ENCODE data around the gene RETREG1.

RETREG1 gene

GRCh38 chr5:16564248-16564867 is 52.4 kb downstream of the RETREG1 start:
- no peak overlapping the region for H2AK5ac ChIP-seq (ENCODE audit: low read length)
- H3K23ac ChIP-seq (ENCODE audit: low read length): no peak overlapping the region
- no CpG with 5 or more reads among the region's 5 CpGs for WGBS (ENCODE audit: extremely low coverage, insufficient coverage, low lambda C conversion rate)
- no peak overlapping the region for H2BK5ac ChIP-seq (ENCODE audit: low read length)
- H3K36me3 ChIP-seq (ENCODE audit: control insufficient read depth, insufficient read depth, low read length): no peaks in the 10 kb centered on the region
- H3K9ac ChIP-seq (ENCODE audit: low read length): no peak overlapping the region
- no peak overlapping the region for H3K18ac ChIP-seq (ENCODE audit: low read length)
- no peak overlapping the region for H4K5ac ChIP-seq (ENCODE audit: low read length)
- H4K8ac ChIP-seq (ENCODE audit: low read depth, low read length): no peak overlapping the region
- no peak overlapping the region for H3K27ac ChIP-seq (ENCODE audit: low read depth, low read length)
- H3K56ac ChIP-seq (ENCODE audit: low read length): no peak overlapping the region
- no peaks in the 10 kb centered on the region for H3K4me1 ChIP-seq (ENCODE audit: control insufficient read depth, low read depth, low read length)
- H3K27me3 ChIP-seq (ENCODE audit: insufficient read depth, low read length, poor library complexity): no peaks in the 10 kb centered on the region
- no peak overlapping the region for H3K4me2 ChIP-seq (ENCODE audit: low read length)
- H2BK15ac ChIP-seq (replicated peaks; ENCODE audit: low read depth): no peak overlapping the region
- H3K79me2 ChIP-seq (ENCODE audit: control insufficient read depth, insufficient read depth, low read length): no peaks in the 10 kb centered on the region
- H3K4me3 ChIP-seq (ENCODE audit: low read length): no peak overlapping the region
- DNase-seq: no peak
- H3K79me1 ChIP-seq (ENCODE audit: low read length): no peaks in the 10 kb centered on the region
- no peak overlapping the region for H2BK120ac ChIP-seq (ENCODE audit: low read depth, low read length)
- H3K4ac ChIP-seq (ENCODE audit: low read depth, low read length): no peak overlapping the region

GRCh38 chr5:16563686-16564085 is 53.1 kb downstream of the RETREG1 start:
- no peak overlapping the region for H3K27ac ChIP-seq (ENCODE audit: low read depth, low read length)
- H2BK5ac ChIP-seq (ENCODE audit: low read length): no peak overlapping the region
- DNase-seq: no peak
- no peak overlapping the region for H2BK15ac ChIP-seq (replicated peaks; ENCODE audit: low read depth)
- H3K79me2 ChIP-seq (ENCODE audit: control insufficient read depth, insufficient read depth, low read length): no peaks in the 10 kb centered on the region
- H3K9ac ChIP-seq (ENCODE audit: low read length): no peak overlapping the region
- no peak overlapping the region for H2BK120ac ChIP-seq (ENCODE audit: low read depth, low read length)
- no peak overlapping the region for H3K56ac ChIP-seq (ENCODE audit: low read length)
- no peaks in the 10 kb centered on the region for H3K36me3 ChIP-seq (ENCODE audit: control insufficient read depth, insufficient read depth, low read length)
- no peak overlapping the region for H4K8ac ChIP-seq (ENCODE audit: low read depth, low read length)
- H2AK5ac ChIP-seq (ENCODE audit: low read length): no peak overlapping the region
- no peaks in the 10 kb centered on the region for H3K27me3 ChIP-seq (ENCODE audit: insufficient read depth, low read length, poor library complexity)
- no peaks in the 10 kb centered on the region for H3K79me1 ChIP-seq (ENCODE audit: low read length)
- no peak overlapping the region for H3K4ac ChIP-seq (ENCODE audit: low read depth, low read length)
- H4K5ac ChIP-seq (ENCODE audit: low read length): no peak overlapping the region
- H3K23ac ChIP-seq (ENCODE audit: low read length): no peak overlapping the region
- no peak overlapping the region for H3K18ac ChIP-seq (ENCODE audit: low read length)
- H3K4me1 ChIP-seq (ENCODE audit: control insufficient read depth, low read depth, low read length): no peaks in the 10 kb centered on the region
- H3K4me2 ChIP-seq (ENCODE audit: low read length): no peak overlapping the region
- no peak overlapping the region for H3K4me3 ChIP-seq (ENCODE audit: low read length)

- H3K36me3 ChIP-seq (ENCODE audit: control insufficient read depth, insufficient read depth, low read length): no peaks in the 10 kb centered on the region
- no peak overlapping the region for H3K56ac ChIP-seq (ENCODE audit: low read length)
- no peak overlapping the region for H3K4ac ChIP-seq (ENCODE audit: low read depth, low read length)
- peak overlapping the region; percentile 76 for H4K8ac ChIP-seq (ENCODE audit: low read depth, low read length)
- no peaks in the 10 kb centered on the region for H3K27me3 ChIP-seq (ENCODE audit: insufficient read depth, low read length, poor library complexity)
- no peak overlapping the region for H3K27ac ChIP-seq (ENCODE audit: low read depth, low read length)
- H3K4me2 ChIP-seq (ENCODE audit: low read length): no peak overlapping the region
- no peaks in the 10 kb centered on the region for H3K4me1 ChIP-seq (ENCODE audit: control insufficient read depth, low read depth, low read length)
- DNase-seq: no peak
- no peaks in the 10 kb centered on the region for H3K79me2 ChIP-seq (ENCODE audit: control insufficient read depth, insufficient read depth, low read length)
- no peak overlapping the region for H3K18ac ChIP-seq (ENCODE audit: low read length)
- no peak overlapping the region for H4K5ac ChIP-seq (ENCODE audit: low read length)
- H2AK5ac ChIP-seq (ENCODE audit: low read length): no peak overlapping the region
- no peak overlapping the region for H3K4me3 ChIP-seq (ENCODE audit: low read length)
- no peak overlapping the region for H2BK15ac ChIP-seq (replicated peaks; ENCODE audit: low read depth)
- H3K79me1 ChIP-seq (ENCODE audit: low read length): no peaks in the 10 kb centered on the region
- WGBS (ENCODE audit: extremely low coverage, insufficient coverage, low lambda C conversion rate): no CpG with 5 or more reads among the region's 3 CpGs
- no peak overlapping the region for H3K9ac ChIP-seq (ENCODE audit: low read length)
- no peak overlapping the region for H2BK120ac ChIP-seq (ENCODE audit: low read depth, low read length)
- no peak overlapping the region for H3K23ac ChIP-seq (ENCODE audit: low read length)
- H2BK5ac ChIP-seq (ENCODE audit: low read length): no peak overlapping the region
These were observed 55.1 kb downstream of the RETREG1 start for GRCh38 chr5:16561660-16562059.

- Histone ChIP-seq H3K27ac (ENCODE audit: low read depth, low read length) (no peak overlapping the region), H2BK15ac (replicated peaks; ENCODE audit: low read depth) (no peak overlapping the region), H3K36me3 (ENCODE audit: control insufficient read depth, insufficient read depth, low read length) (no peaks in the 10 kb centered on the region), H3K23ac (ENCODE audit: low read length) (no peak overlapping the region), H4K5ac (ENCODE audit: low read length) (no peak overlapping the region), H3K4me1 (ENCODE audit: control insufficient read depth, low read depth, low read length) (no peaks in the 10 kb centered on the region), H3K4me2 (ENCODE audit: low read length) (no peak overlapping the region), H3K79me2 (ENCODE audit: control insufficient read depth, insufficient read depth, low read length) (no peaks in the 10 kb centered on the region), H2AK5ac (ENCODE audit: low read length) (no peak overlapping the region), H3K9ac (ENCODE audit: low read length) (no peak overlapping the region), H2BK120ac (ENCODE audit: low read depth, low read length) (no peak overlapping the region), H3K4ac (ENCODE audit: low read depth, low read length) (no peak overlapping the region), H3K56ac (ENCODE audit: low read length) (no peak overlapping the region), H3K27me3 (ENCODE audit: insufficient read depth, low read length, poor library complexity) (no peaks in the 10 kb centered on the region), H2BK5ac (ENCODE audit: low read length) (no peak overlapping the region), H4K8ac (ENCODE audit: low read depth, low read length) (no peak overlapping the region), H3K79me1 (ENCODE audit: low read length) (no peaks in the 10 kb centered on the region), H3K4me3 (ENCODE audit: low read length) (no peak overlapping the region), H3K18ac (ENCODE audit: low read length) (no peak overlapping the region)
- WGBS (ENCODE audit: extremely low coverage, insufficient coverage, low lambda C conversion rate): no CpG with 5 or more reads among the region's 1 CpG
- no peak for DNase-seq
These were observed 57.1 kb downstream of the RETREG1 start for GRCh38 chr5:16559702-16560101.

- Histone ChIP-seq H3K4me1 (ENCODE audit: control insufficient read depth, low read depth, low read length) (no peaks in the 10 kb centered on the region), H3K27me3 (ENCODE audit: insufficient read depth, low read length, poor library complexity) (no peaks in the 10 kb centered on the region), H3K79me1 (ENCODE audit: low read length) (no peaks in the 10 kb centered on the region), H2BK120ac (ENCODE audit: low read depth, low read length) (no peak overlapping the region), H3K9ac (ENCODE audit: low read length) (no peak overlapping the region), H2BK5ac (ENCODE audit: low read length) (no peak overlapping the region), H3K79me2 (ENCODE audit: control insufficient read depth, insufficient read depth, low read length) (no peaks in the 10 kb centered on the region), H3K4me3 (ENCODE audit: low read length) (no peak overlapping the region), H2AK5ac (ENCODE audit: low read length) (no peak overlapping the region), H3K4me2 (ENCODE audit: low read length) (no peak overlapping the region), H2BK15ac (replicated peaks; ENCODE audit: low read depth) (no peak overlapping the region), H3K18ac (ENCODE audit: low read length) (peak overlapping the region; percentile 51), H4K5ac (ENCODE audit: low read length) (no peak overlapping the region), H3K36me3 (ENCODE audit: control insufficient read depth, insufficient read depth, low read length) (no peaks in the 10 kb centered on the region), H3K27ac (ENCODE audit: low read depth, low read length) (no peak overlapping the region), H3K23ac (ENCODE audit: low read length) (no peak overlapping the region), H3K56ac (ENCODE audit: low read length) (no peak overlapping the region), H4K8ac (ENCODE audit: low read depth, low read length) (no peak overlapping the region), H3K4ac (ENCODE audit: low read depth, low read length) (no peak overlapping the region)
- peak; percentile 46 for DNase-seq
- no CpG with 5 or more reads among the region's 5 CpGs for WGBS (ENCODE audit: extremely low coverage, insufficient coverage, low lambda C conversion rate)
These were observed 57.7 kb downstream of the RETREG1 start for GRCh38 chr5:16558984-16559629.

GRCh38 chr5:16557477-16557876 is 59.3 kb downstream of the RETREG1 start:
- Histone ChIP-seq H3K36me3 (ENCODE audit: control insufficient read depth, insufficient read depth, low read length) (no peaks in the 10 kb centered on the region), H3K27ac (ENCODE audit: low read depth, low read length) (no peak overlapping the region), H3K56ac (ENCODE audit: low read length) (no peak overlapping the region), H4K5ac (ENCODE audit: low read length) (no peak overlapping the region), H3K79me1 (ENCODE audit: low read length) (no peaks in the 10 kb centered on the region), H3K4me1 (ENCODE audit: control insufficient read depth, low read depth, low read length) (no peaks in the 10 kb centered on the region), H3K4me2 (ENCODE audit: low read length) (no peak overlapping the region), H3K4ac (ENCODE audit: low read depth, low read length) (no peak overlapping the region), H3K27me3 (ENCODE audit: insufficient read depth, low read length, poor library complexity) (no peaks in the 10 kb centered on the region), H2BK120ac (ENCODE audit: low read depth, low read length) (no peak overlapping the region), H3K18ac (ENCODE audit: low read length) (no peak overlapping the region), H3K9ac (ENCODE audit: low read length) (no peak overlapping the region), H2BK5ac (ENCODE audit: low read length) (no peak overlapping the region), H3K79me2 (ENCODE audit: control insufficient read depth, insufficient read depth, low read length) (no peaks in the 10 kb centered on the region), H4K8ac (ENCODE audit: low read depth, low read length) (no peak overlapping the region), H2BK15ac (replicated peaks; ENCODE audit: low read depth) (no peak overlapping the region), H3K23ac (ENCODE audit: low read length) (no peak overlapping the region), H2AK5ac (ENCODE audit: low read length) (no peak overlapping the region), H3K4me3 (ENCODE audit: low read length) (no peak overlapping the region)
- WGBS (ENCODE audit: extremely low coverage, insufficient coverage, low lambda C conversion rate): no CpG with 5 or more reads among the region's 4 CpGs
- DNase-seq: no peak

Data from mesendoderm (in vitro differentiated cells).